Keratinocyte (primary cell): ENCODE data around the gene KCNA3. TPM values are rescaled to one million over a fixed set of nuclear protein-coding genes. Genes with fewer than 3 reads are reported as not detected.

Experiments
- DNase-seq: peaks from one replicate; pipeline ENCODE4 v3.0.0-alpha.2; 2011; ENCODE audit warnings: low read depth, missing footprints, low spot score
- FAIRE-seq: peaks from 2 replicates; lab custom pipeline; 2011; peaks lifted over from hg19 to GRCh38; lab: Jason Lieb, UNC
- H2AFZ ChIP-seq: 2 replicates; pipeline ENCODE4 v1.6.0; 2012; ENCODE audit warnings: low read length, control low read depth, inconsistent platforms; ENCODE audit not compliant: control insufficient read depth
- H3K27ac ChIP-seq: 2 replicates; pipeline ENCODE4 v1.5.1; 2011; ENCODE audit warnings: low read length; ENCODE audit not compliant: control insufficient read depth, insufficient read depth
- H3K27me3 ChIP-seq: 3 replicates; pipeline ENCODE4 v1.6.0; 2011; ENCODE audit warnings: low read length; ENCODE audit not compliant: control insufficient read depth, insufficient read depth; ENCODE audit errors: extremely low read depth
- H3K36me3 ChIP-seq, 2 experiments: 2 replicates in 1 of 2; 3 replicates in 1 of 2; pipeline ENCODE4 v1.5.1; 2011; ENCODE audit warnings: low read length in 2 of 2, mild to moderate bottlenecking in 1 of 2; ENCODE audit not compliant: control insufficient read depth in 2 of 2, insufficient read depth in 2 of 2; ENCODE audit errors: extremely low read depth in 1 of 2
- H3K4me1 ChIP-seq: 3 replicates; pipeline ENCODE4 v1.5.1; 2011; ENCODE audit warnings: low read length; ENCODE audit not compliant: control insufficient read depth, insufficient read depth; ENCODE audit errors: extremely low read depth
- H3K4me2 ChIP-seq: 3 replicates; pipeline ENCODE4 v1.6.0; 2011; ENCODE audit warnings: low read depth, low read length; ENCODE audit not compliant: control insufficient read depth, insufficient read depth; ENCODE audit errors: extremely low read depth
- H3K4me3 ChIP-seq, 3 experiments: fragments of 200-600 bp in 1 of 3; sonication (generic) in 1 of 3; 2 replicates in 2 of 3; 3 replicates in 1 of 3; pipeline ENCODE4 v1.5.1; 2011 to 2016; ENCODE audit warnings: low read length in 3 of 3, mild to moderate bottlenecking in 3 of 3, control low read depth in 2 of 3, inconsistent platforms in 1 of 3, low read depth in 1 of 3, mixed read lengths in 1 of 3, mixed run types in 1 of 3, moderate library complexity in 1 of 3; ENCODE audit not compliant: control insufficient read depth in 2 of 3, insufficient read depth in 2 of 3; ENCODE audit errors: extremely low read depth in 1 of 3
- H3K79me2 ChIP-seq: 2 replicates; pipeline ENCODE4 v1.6.0; 2012; ENCODE audit warnings: low read length; ENCODE audit not compliant: control insufficient read depth, insufficient read depth
- H3K9ac ChIP-seq: 3 replicates; pipeline ENCODE4 v1.6.0; 2011; ENCODE audit warnings: low read length; ENCODE audit not compliant: control insufficient read depth, insufficient read depth; ENCODE audit errors: extremely low read depth
- H3K9me1 ChIP-seq: 3 replicates; pipeline ENCODE4 v1.6.0; 2011; ENCODE audit warnings: low read length; ENCODE audit not compliant: control insufficient read depth, insufficient read depth; ENCODE audit errors: extremely low read depth
- H3K9me3 ChIP-seq: 2 replicates; pipeline ENCODE4 v1.5.1; 2012; ENCODE audit warnings: low read depth, low read length; ENCODE audit not compliant: control insufficient read depth
- H4K20me1 ChIP-seq: 3 replicates; pipeline ENCODE4 v1.6.0; 2011; ENCODE audit warnings: low read length; ENCODE audit not compliant: control insufficient read depth, insufficient read depth; ENCODE audit errors: extremely low read depth
- CTCF ChIP-seq, 3 experiments: IDR thresholded peaks in 1 of 3; conservative IDR thresholded peaks in 1 of 3; optimal IDR thresholded peaks in 1 of 3; 2 replicates in 2 of 3; 3 replicates in 1 of 3; pipeline versions ENCODE3 to v1.5.1; 2011; ENCODE audit warnings: low read length in 3 of 3, mild to moderate bottlenecking in 3 of 3, moderate library complexity in 2 of 3, control low read depth in 1 of 3, inconsistent platforms in 1 of 3; ENCODE audit not compliant: insufficient read depth in 2 of 3; ENCODE audit errors: extremely low read depth in 1 of 3
- EZH2 ChIP-seq: IDR thresholded peaks from one replicate; pipeline ENCODE4 v1.6.1; 2012; ENCODE audit warnings: inconsistent platforms, mild to moderate bottlenecking, low read length, moderate library complexity
- dilution Hi-C: fragments of 300-500 bp; cut with MboI; formaldehyde crosslinking; loops from one replicate; pipeline ENCODE4 v1.7.0; 2020; ENCODE audit warnings: low sequenced_read_pairs; ENCODE audit not compliant: extremely low pct_ligation_motif_present
- polyA plus RNA-seq, 5 experiments: library from polyadenylated mRNA; depleted of rRNA in 3 of 5; stranded (reverse) in 3 of 5; stranded (forward) in 1 of 5; unstranded in 1 of 5; fragments of >200 nt; gene quantifications; 1 replicate in 1 of 5; 2 replicates in 3 of 5; 3 replicates in 1 of 5; pipeline versions ENCODE4 v1.2.1 to v1.2.3, GENCODE V29; 2011 to 2012; ENCODE audit warnings: missing spikeins in 2 of 5, low read depth in 1 of 5, low replicate concordance in 1 of 5

KCNA3 gene
- polyA plus RNA-seq, 1 donor (not counting 4 experiments of a cell fraction or from before 2014, with no cell fraction given): not detected

- TF ChIP-seq EZH2: no peak
- TF ChIP-seq CTCF (optimal IDR thresholded peaks at IDR 0.05 in 1 of 3, IDR thresholded peaks at IDR 0.05 in 1 of 3, conservative IDR thresholded peaks at IDR 0.05 in 1 of 3; ENCODE audit: extremely low read depth in 1 of 3, insufficient read depth in 2 of 3, low read length in 3 of 3): no peak
Measured at GRCh38 chr1:110639724-110640386, 34.9 kb downstream of the KCNA3 start.

GRCh38 chr1:110638556-110638955, 36.2 kb downstream of the KCNA3 start:
- H3K4me1 ChIP-seq: no peaks in the 10 kb centered on the region
- H3K79me2 ChIP-seq: no peaks in the 10 kb centered on the region
- TF ChIP-seq CTCF (optimal IDR thresholded peaks at IDR 0.05 in 1 of 3, IDR thresholded peaks at IDR 0.05 in 1 of 3, conservative IDR thresholded peaks at IDR 0.05 in 1 of 3; ENCODE audit: extremely low read depth in 1 of 3, insufficient read depth in 2 of 3, low read length in 3 of 3): no peak
- TF ChIP-seq EZH2: no peak
- no peak overlapping the region for H2AFZ ChIP-seq
- no peak overlapping the region for H3K27ac ChIP-seq
- H4K20me1 ChIP-seq: no peaks in the 10 kb centered on the region
- H3K27me3 ChIP-seq: peaks cover 5% of the 10 kb centered on the region
- no peak overlapping the region for H3K4me3 ChIP-seq
- FAIRE-seq (no peak), DNase-seq (no peak)
- H3K9me3 ChIP-seq: no peaks in the 10 kb centered on the region
- no peaks in the 10 kb centered on the region for H3K9me1 ChIP-seq
- dilution Hi-C loops: no loop called here
- H3K9ac ChIP-seq: no peak overlapping the region
- H3K4me2 ChIP-seq: no peak overlapping the region
- H3K36me3 ChIP-seq: no peaks in the 10 kb centered on the region

More at GRCh38 chr1:110639724-110640386, 34.9 kb downstream of the KCNA3 start:
- Histone ChIP-seq H3K9ac (no peak overlapping the region), H3K36me3 (no peaks in the 10 kb centered on the region), H3K4me2 (no peak overlapping the region), H3K4me3 (no peak overlapping the region), H3K9me3 (no peaks in the 10 kb centered on the region), H3K27me3 (no peaks in the 10 kb centered on the region), H2AFZ (no peak overlapping the region), H3K9me1 (no peaks in the 10 kb centered on the region), H3K27ac (no peak overlapping the region), H3K4me1 (no peaks in the 10 kb centered on the region), H3K79me2 (no peaks in the 10 kb centered on the region), H4K20me1 (no peaks in the 10 kb centered on the region)
- dilution Hi-C loops: no loop called here
- no peak for FAIRE-seq
- DNase-seq: no peak
